WTC11 (cell line): ENCODE measurements around the gene IFT122.

Experiments used
- CREB1 ChIP-seq: sonication (generic); formaldehyde crosslinking; IDR thresholded peaks from 2 replicates; pipeline ENCODE4 v1.8.0; 2023; ENCODE audit warnings: mild to moderate bottlenecking, missing genetic modification reagents
- ELF4 ChIP-seq: sonication (generic); formaldehyde crosslinking; IDR thresholded peaks from 2 replicates; pipeline ENCODE4 v1.8.1; 2022; ENCODE audit warnings: low read depth, mild to moderate bottlenecking, moderate library complexity, missing genetic modification reagents
- ETV6 ChIP-seq: sonication (generic); formaldehyde crosslinking; IDR thresholded peaks from 2 replicates; pipeline ENCODE4 v1.8.1; 2022; ENCODE audit warnings: mild to moderate bottlenecking, missing genetic modification reagents
- SP1 ChIP-seq: sonication (generic); formaldehyde crosslinking; conservative IDR thresholded peaks from 2 replicates; pipeline ENCODE4 v1.8.1; 2022; ENCODE audit warnings: missing genetic modification reagents
- ZNF121 ChIP-seq: sonication (generic); formaldehyde crosslinking; IDR thresholded peaks from 2 replicates; pipeline ENCODE4 v1.8.0; 2023; ENCODE audit warnings: missing genetic modification reagents
- ZNF317 ChIP-seq: sonication (generic); formaldehyde crosslinking; IDR thresholded peaks from 2 replicates; pipeline ENCODE4 v1.8.1; 2023; ENCODE audit warnings: low read depth, mild to moderate bottlenecking, moderate library complexity, missing genetic modification reagents, borderline replicate concordance
- TF ChIP-seq, protein P1 (sequence below): fragments of 200-600 bp; IDR thresholded peaks from 2 replicates; pipeline ENCODE4 v1.8.0; 2022; ENCODE audit warnings: antibody characterized with exemption
- TF ChIP-seq, protein P2 (sequence below): sonication (generic); formaldehyde crosslinking; IDR thresholded peaks from 2 replicates; pipeline ENCODE4 v1.8.1; 2023; ENCODE audit warnings: mild to moderate bottlenecking, missing genetic modification reagents

DNA sequence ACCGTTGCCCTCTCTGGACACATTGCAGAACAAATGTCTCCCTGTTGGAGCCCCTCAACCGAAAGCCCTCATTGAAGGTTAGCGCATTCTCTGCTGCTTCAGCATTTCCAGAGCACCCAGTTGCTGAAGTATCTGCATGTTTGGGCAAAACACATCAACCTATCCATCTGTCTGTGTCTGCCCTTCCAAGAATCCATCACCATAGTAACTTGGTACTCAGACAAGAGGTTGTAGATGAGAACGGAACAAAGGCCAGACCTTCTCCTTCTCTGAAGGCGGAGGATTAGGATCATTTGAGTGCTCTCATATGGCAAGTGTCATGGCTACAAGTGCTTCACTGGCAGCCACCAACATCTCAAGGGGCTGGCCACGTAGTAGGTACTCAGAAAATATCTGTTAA lies 65.3 kb downstream of the IFT122 start:
- TF ChIP-seq, protein P1, sequence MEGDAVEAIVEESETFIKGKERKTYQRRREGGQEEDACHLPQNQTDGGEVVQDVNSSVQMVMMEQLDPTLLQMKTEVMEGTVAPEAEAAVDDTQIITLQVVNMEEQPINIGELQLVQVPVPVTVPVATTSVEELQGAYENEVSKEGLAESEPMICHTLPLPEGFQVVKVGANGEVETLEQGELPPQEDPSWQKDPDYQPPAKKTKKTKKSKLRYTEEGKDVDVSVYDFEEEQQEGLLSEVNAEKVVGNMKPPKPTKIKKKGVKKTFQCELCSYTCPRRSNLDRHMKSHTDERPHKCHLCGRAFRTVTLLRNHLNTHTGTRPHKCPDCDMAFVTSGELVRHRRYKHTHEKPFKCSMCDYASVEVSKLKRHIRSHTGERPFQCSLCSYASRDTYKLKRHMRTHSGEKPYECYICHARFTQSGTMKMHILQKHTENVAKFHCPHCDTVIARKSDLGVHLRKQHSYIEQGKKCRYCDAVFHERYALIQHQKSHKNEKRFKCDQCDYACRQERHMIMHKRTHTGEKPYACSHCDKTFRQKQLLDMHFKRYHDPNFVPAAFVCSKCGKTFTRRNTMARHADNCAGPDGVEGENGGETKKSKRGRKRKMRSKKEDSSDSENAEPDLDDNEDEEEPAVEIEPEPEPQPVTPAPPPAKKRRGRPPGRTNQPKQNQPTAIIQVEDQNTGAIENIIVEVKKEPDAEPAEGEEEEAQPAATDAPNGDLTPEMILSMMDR: no peak
- no peak for TF ChIP-seq SP1
- no peak for TF ChIP-seq ZNF121 (CRISPR knock-in tag)
- TF ChIP-seq CREB1 (CRISPR knock-in tag): no peak
- TF ChIP-seq, protein P2, sequence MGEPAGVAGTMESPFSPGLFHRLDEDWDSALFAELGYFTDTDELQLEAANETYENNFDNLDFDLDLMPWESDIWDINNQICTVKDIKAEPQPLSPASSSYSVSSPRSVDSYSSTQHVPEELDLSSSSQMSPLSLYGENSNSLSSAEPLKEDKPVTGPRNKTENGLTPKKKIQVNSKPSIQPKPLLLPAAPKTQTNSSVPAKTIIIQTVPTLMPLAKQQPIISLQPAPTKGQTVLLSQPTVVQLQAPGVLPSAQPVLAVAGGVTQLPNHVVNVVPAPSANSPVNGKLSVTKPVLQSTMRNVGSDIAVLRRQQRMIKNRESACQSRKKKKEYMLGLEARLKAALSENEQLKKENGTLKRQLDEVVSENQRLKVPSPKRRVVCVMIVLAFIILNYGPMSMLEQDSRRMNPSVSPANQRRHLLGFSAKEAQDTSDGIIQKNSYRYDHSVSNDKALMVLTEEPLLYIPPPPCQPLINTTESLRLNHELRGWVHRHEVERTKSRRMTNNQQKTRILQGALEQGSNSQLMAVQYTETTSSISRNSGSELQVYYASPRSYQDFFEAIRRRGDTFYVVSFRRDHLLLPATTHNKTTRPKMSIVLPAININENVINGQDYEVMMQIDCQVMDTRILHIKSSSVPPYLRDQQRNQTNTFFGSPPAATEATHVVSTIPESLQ (CRISPR knock-in tag): no peak
- TF ChIP-seq ETV6 (CRISPR knock-in tag): no peak
- no peak for TF ChIP-seq ELF4 (CRISPR knock-in tag)
- TF ChIP-seq ZNF317 (CRISPR knock-in tag): no peak
